ENCODE measurements around the gene RND2.
"Not testable (repeated sequence)": the region's sequence is repeated elsewhere in the genome, so short reads cannot be mapped to it uniquely, and the experiment has no call there.

RND2 gene

GRCh38 chr17:43027091-43028032 lies 2.3 kb downstream of the RND2 start:
- no peak for DNase-seq (ENCODE audit: low read depth in 3 of 3)

GRCh38 chr17:43028221-43028861 lies 3.3 kb downstream of the RND2 start:
- DNase-seq (ENCODE audit: low read depth in 3 of 3) = no peak

- DNase-seq (ENCODE audit: low read depth in 3 of 3) = no peak
Measured at GRCh38 chr17:43030137-43030767, 5.2 kb downstream of the RND2 start.

- no peak for DNase-seq (ENCODE audit: low read depth in 3 of 3)
Measured at GRCh38 chr17:43031666-43032065, 6.6 kb downstream of the RND2 start.

- no peak for DNase-seq (ENCODE audit: low read depth in 3 of 3)
Measured at GRCh38 chr17:43033948-43034881, 9.2 kb downstream of the RND2 start.

- no peak for DNase-seq (ENCODE audit: low read depth in 3 of 3)
Measured at GRCh38 chr17:43034894-43035293, 9.9 kb downstream of the RND2 start.

- no peak for DNase-seq (ENCODE audit: low read depth in 3 of 3)
Measured at GRCh38 chr17:43039646-43040045, 14.6 kb downstream of the RND2 start.

GRCh38 chr17:43040655-43041054 lies 15.6 kb downstream of the RND2 start:
- DNase-seq (ENCODE audit: low read depth in 3 of 3) = no peak

GRCh38 chr17:43042025-43042628 lies 17.1 kb downstream of the RND2 start:
- DNase-seq (ENCODE audit: low read depth in 3 of 3) = no peak

- DNase-seq (ENCODE audit: low read depth in 3 of 3) = no peak
Measured at GRCh38 chr17:43043307-43043706, 18.3 kb downstream of the RND2 start.

GRCh38 chr17:43044024-43044423 lies 19.0 kb downstream of the RND2 start:
- DNase-seq (ENCODE audit: low read depth in 3 of 3) = no peak

- DNase-seq (ENCODE audit: low read depth in 3 of 3) = no peak
Measured at GRCh38 chr17:43051969-43052368, 26.9 kb downstream of the RND2 start.

- not testable (repeated sequence) for DNase-seq (ENCODE audit: low read depth in 3 of 3)
Measured at GRCh38 chr17:43053008-43053407, 28.0 kb downstream of the RND2 start.

GRCh38 chr17:43056051-43056450 lies 31.0 kb downstream of the RND2 start:
- DNase-seq (ENCODE audit: low read depth in 3 of 3) = no peak

- DNase-seq (ENCODE audit: low read depth in 3 of 3) = no peak
Measured at GRCh38 chr17:43062984-43063638, 38.1 kb downstream of the RND2 start.

GRCh38 chr17:43068570-43069367 lies 43.7 kb downstream of the RND2 start:
- no peak for DNase-seq (ENCODE audit: low read depth in 3 of 3)

- no peak for DNase-seq (ENCODE audit: low read depth in 3 of 3)
Measured at GRCh38 chr17:43069368-43069898, 44.4 kb downstream of the RND2 start.

- no peak for DNase-seq (ENCODE audit: low read depth in 3 of 3)
Measured at GRCh38 chr17:43070257-43070656, 45.2 kb downstream of the RND2 start.

GRCh38 chr17:43070872-43071271 lies 45.8 kb downstream of the RND2 start:
- no peak for DNase-seq (ENCODE audit: low read depth in 3 of 3)

All from stimulated activated CD4-positive, alpha-beta T cell treated with anti-CD3 and anti-CD28 coated beads, TNF-alpha, amount 100 ng/mL, for 4 hours (primary cell).